ENCODE results near the gene HID1.

- TF ChIP-seq POLR2A (IDR thresholded peaks at IDR 0.05) (no peak), CTCF (IDR thresholded peaks at IDR 0.05) (no peak)
These were observed 8.9 kb upstream of the HID1 start for GRCh38 chr17:74981318-74981978.
